Left cardiac atrium (tissue), 4 donors: ENCODE measurements around the gene CDH13. TPM values are rescaled to one million over a fixed set of nuclear protein-coding genes. Genes with fewer than 3 reads are reported as not detected.

Source experiments
- ATAC-seq, 2 donors: fragments of 200-7000 bp; cut with Tn5 transposase; one replicate each; pipeline ENCODE4 v1.9.1; 2020; ENCODE audit warnings: mild to moderate bottlenecking in 2 of 2, moderate library complexity in 2 of 2
- DNase-seq: peaks from one replicate; pipeline ENCODE4 v3.0.0-alpha.2; 2020
- intact Hi-C, 2 donors: fragments of 100-400 bp; cut with DNase I; formaldehyde crosslinking; loops; one replicate each; pipeline versions ENCODE4 v1.14.1 to v1.15.1; 2022 to 2023
- total RNA-seq, 2 donors: library from RNA; stranded (reverse); fragmentation: NEBNext Ultra II Directional; extraction: Animal tissue kit (Norgen Biotek cat#: 25700); gene quantifications; one replicate each; pipeline ENCODE4 v1.2.1, GENCODE V29; 2021
- donor health status: DM: no; HTN: yes; CAD: no.
- donor health status: DM: no; HTN: yes; CAD: no; lungs with severe emphysema.
- donor health status: DM: yes; HTN: yes; CAD: no.
- donor health status: Dilated cardiomyopathy.

Gene CDH13
- total RNA-seq, 2 donors from 2014 or later, result 68.6 to 100 TPM

DNA sequence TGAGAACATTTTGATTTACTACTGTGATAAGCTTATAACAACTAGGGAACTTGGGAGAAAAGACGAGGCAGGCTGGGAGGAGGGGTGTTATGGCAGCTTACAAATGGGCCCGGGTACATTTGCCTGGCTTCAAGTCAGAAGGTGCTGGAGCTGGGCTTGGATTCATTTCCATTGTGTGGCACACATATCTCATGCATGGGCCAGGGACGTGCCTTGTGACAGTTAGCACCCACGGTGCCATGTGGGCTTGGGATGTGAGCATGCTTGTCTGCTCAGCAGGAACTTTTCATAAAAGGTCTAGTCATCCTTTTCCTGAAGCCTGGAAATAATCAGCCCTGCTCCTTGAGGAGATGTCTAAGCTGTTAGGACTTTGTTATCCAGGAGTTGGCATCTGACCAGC lies 572.2 kb downstream of the CDH13 start:
- ATAC-seq (no peak), DNase-seq (no peak)
- intact Hi-C loops, result loop anchor here in 1 of 2 donors (5.0 kb wide), 1 partner anchor 248 kb away; no protein-coding TSS in a partner anchor

- intact Hi-C loops, result loop anchor here in 1 of 2 donors (2.0 kb wide), 1 partner anchor 157 kb away; no protein-coding TSS in a partner anchor
- ATAC-seq, result peak; percentile 71 to 81
- DNase-seq, result peak; percentile 35
These were observed 573.4 kb downstream of the CDH13 start for GRCh38 chr16:83200005-83200779.

- ATAC-seq (no peak), DNase-seq (no peak)
- intact Hi-C loops, result loop anchor here in 1 of 2 donors (2.0 kb wide), 1 partner anchor 155 kb away; no protein-coding TSS in a partner anchor
These were observed 575.0 kb downstream of the CDH13 start for GRCh38 chr16:83201748-83202147.

GRCh38 chr16:83205896-83206295 lies 579.1 kb downstream of the CDH13 start:
- intact Hi-C loops, result no loop called here
- ATAC-seq (no peak), DNase-seq (no peak)

DNA sequence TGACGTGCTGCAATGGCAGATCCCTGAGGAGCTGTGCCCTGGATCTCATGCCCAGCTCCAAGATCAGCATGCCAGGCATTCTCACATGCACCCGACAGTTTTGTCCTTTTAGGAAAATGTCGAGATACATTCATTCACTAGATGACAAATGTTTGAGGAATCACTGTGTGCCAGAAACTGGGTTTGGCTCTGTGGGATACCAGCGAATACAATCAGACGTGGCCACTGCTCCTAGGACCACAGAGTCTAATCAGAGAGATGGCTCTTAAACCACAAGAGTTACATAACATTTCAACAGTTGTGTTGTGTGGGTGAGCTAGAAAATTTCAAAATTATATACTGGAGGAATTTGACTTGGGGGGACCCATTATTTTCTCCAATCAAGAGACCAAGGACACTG lies 579.7 kb downstream of the CDH13 start:
- ATAC-seq (no peak), DNase-seq (no peak)
- intact Hi-C loops, result no loop called here

DNA sequence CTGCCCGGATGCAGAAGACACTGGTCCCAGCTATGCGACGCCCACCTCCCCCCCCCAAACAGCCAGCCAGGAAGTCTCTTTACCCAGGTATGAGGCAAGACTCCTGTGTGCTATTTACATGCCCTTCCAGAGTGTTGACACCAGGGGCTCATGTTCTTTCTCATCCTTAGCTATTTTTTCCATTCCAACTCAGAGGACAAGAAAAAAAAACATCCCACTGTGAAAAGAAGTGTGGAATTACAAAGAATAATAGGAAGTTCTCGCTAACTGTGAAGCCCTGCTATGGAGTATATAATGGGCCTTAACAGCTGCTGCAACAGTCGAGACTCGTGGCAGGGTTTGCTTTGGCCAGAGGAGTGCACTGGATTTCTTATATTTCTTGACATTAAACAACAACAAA lies 584.9 kb downstream of the CDH13 start:
- ATAC-seq (no peak), DNase-seq (no peak)
- intact Hi-C loops, result no loop called here

- DNase-seq (no peak), ATAC-seq (no peak)
- intact Hi-C loops, result no loop called here
These were observed 585.6 kb downstream of the CDH13 start for GRCh38 chr16:83212301-83212841.

DNA sequence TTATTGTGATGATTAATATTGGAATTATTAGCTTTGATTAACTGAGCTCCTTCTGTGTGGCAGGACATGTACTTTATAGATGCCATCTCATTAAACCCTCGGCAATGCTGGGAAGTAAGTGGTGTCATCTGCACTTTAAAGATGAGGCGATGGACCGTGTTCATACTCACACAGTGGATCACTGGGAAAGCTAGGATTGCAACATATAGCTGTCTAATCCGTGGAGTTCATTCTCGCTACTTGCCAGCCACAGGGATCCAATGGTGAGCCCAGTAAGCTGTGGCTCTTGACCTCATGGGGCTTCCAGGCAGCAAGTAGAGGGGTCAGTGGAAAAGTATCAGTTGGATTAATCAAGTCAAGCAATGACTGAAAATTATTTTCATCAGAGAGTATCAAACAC lies 587.9 kb downstream of the CDH13 start:
- intact Hi-C loops, result no loop called here
- no peak for DNase-seq
- no peak for ATAC-seq

DNA sequence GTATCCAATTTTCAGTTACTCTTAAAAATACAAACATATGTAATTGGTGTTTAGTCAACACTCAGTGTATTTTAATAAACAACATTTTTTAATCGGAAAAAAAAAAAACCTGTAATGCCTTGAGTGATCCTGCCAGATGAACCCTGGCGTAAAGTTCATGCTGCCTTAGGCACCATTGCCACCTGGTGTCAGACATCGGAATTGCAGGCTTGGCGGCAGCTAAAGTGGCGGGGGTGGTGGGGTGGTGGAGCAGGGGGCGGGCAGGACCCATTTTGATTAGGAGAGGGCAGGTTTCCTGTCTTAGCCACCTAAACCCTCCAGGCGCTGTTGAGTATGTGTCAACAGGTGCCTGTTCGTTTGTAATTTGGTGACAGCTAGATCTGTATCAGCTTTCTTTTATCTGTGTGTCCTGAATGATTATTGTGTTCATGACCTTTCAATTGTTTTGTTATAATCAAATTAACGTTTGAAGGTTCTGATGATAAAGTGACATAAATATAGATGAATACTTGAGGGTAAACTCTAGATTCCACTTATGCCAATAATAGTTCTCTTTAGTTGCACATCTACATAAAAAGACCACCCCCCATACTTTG lies 588.7 kb downstream of the CDH13 start:
- intact Hi-C loops, result no loop called here
- no peak for ATAC-seq
- no peak for DNase-seq

GRCh38 chr16:83219285-83219684 lies 592.5 kb downstream of the CDH13 start:
- intact Hi-C loops, result no loop called here
- ATAC-seq, result no peak
- DNase-seq, result no peak

- ATAC-seq (no peak), DNase-seq (no peak)
- intact Hi-C loops, result loop anchor here in 1 of 2 donors (10.0 kb wide), 1 partner anchor 135 kb away; no protein-coding TSS in a partner anchor
These were observed 593.3 kb downstream of the CDH13 start for GRCh38 chr16:83220066-83220465.

- ATAC-seq (peak; percentile 57 to 61), DNase-seq (no peak)
- intact Hi-C loops, result loop anchor here in 1 of 2 donors (10.0 kb wide), 1 partner anchor 130 kb away; no protein-coding TSS in a partner anchor
These were observed 597.9 kb downstream of the CDH13 start for GRCh38 chr16:83224642-83225041.

GRCh38 chr16:83227336-83227735 lies 600.6 kb downstream of the CDH13 start:
- DNase-seq, result no peak
- no peak for ATAC-seq
- intact Hi-C loops, result loop anchor here in 1 of 2 donors (10.0 kb wide), 1 partner anchor 127 kb away; no protein-coding TSS in a partner anchor

DNA sequence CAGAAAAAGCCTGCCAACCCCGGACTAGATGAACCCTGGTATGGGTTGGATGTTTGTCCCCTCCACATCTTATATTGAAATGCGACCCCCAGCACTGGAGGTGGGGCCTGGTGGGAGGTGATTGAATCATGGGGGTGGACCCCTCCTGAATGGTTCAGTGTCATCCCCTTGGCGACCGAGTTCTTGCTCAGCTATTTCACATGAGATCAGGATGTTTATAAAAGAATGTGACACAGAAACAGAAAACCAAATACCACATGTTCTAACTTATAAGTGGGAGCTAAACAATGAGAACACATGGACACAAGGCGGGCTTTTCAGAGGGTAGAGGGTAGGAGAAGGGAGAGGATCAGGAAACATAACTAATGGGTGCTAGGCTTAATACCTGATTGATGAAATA lies 605.0 kb downstream of the CDH13 start:
- intact Hi-C loops, result no loop called here
- no peak for ATAC-seq

GRCh38 chr16:83233153-83233552 lies 606.4 kb downstream of the CDH13 start:
- DNase-seq (no peak), ATAC-seq (no peak)
- intact Hi-C loops, result no loop called here

More for the DNA sequence above, 605.0 kb downstream of the CDH13 start:
- no peak for DNase-seq

DNA sequence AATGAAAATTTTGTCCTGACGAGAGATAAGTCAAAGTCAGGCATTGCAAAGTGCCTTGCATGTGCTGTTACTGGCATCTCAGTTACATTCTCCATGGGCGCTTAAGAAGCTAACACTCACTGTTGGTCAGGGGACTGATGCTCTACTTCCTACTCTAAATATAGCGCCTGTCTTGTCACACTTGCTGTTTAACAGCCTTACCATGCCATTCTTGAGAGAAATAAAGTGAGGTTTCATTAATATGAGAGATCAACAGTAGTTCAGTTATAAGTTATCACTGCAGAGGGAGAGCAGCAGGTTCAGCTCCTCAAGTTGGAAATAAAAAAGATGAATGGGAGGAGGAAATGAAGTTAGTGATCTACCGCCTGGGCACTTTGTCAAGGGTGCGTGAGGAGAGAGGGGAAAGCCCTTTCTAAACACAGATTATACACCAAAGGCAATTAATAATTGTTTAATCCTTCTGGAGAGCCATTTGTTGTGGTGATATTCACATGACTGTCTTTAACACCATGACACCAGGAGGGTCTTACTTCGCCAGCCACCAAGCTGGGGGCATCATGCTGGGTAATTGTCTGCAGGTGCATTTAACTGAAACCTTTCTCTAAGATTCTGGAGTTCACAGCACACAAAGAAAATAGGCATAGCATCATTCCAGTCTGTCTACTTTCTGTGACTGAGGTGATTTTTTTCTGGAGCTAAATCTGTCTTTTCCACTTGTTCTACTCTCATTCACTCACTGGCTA lies 612.4 kb downstream of the CDH13 start:
- no peak for ATAC-seq
- intact Hi-C loops, result no loop called here

DNA sequence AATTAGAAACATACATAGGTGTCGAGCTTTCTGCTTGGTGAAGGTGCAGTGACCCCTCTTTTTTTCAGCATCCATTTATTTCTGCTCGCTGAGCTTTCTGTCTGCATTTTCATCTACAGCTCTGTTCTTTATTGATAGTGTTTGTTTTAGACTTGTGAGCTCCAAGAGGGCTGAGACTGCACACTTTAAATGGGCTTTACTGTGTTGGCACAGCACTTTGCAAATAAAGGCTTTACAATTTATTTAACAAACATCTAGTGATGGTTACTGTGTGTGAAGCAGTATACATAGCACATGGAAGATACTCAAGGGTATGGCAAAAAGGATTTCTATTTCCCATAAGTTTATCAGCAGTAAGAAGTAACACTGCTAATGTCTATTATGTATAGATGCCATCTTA lies 617.3 kb downstream of the CDH13 start:
- no peak for DNase-seq
- intact Hi-C loops, result no loop called here
- ATAC-seq, result no peak

More for the DNA sequence above, 612.4 kb downstream of the CDH13 start:
- no peak for DNase-seq

GRCh38 chr16:83245061-83245460 lies 618.3 kb downstream of the CDH13 start:
- intact Hi-C loops, result no loop called here
- ATAC-seq, result no peak
- DNase-seq, result no peak

DNA sequence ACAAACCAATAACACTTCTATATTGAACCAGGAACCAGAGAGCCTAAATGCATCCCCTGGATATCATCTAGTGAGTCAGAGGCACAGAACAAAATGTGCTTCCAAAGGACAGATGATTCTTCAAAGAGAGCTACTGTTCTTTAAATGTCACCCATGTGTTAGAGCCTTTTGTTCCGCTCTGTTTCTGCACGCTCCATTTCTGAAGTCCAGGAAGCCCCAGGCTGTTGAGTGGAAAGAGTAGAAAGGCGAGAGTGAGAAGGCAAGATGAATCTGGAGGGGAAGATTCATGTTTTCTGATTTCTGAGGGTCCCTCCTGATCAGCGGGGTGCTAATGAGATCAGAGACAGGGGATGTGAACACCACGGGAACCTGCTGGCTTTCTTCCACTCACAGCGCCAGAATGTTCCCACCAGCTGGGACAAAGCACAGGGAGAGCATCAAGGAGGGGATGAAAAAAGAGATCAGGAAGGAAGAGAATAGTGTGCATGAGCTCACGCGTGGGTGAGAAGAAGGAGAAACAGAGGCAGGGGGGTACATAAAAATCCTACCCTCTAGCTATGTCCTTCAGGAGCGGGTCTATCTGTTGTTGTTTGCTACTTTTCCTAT lies 621.1 kb downstream of the CDH13 start:
- intact Hi-C loops, result no loop called here
- ATAC-seq, result peak; percentile 24 to 52

More for the DNA sequence above, 621.1 kb downstream of the CDH13 start:
- DNase-seq, result no peak
